Measurements from ENCODE around the gene PKHD1.

Gene PKHD1

DNA sequence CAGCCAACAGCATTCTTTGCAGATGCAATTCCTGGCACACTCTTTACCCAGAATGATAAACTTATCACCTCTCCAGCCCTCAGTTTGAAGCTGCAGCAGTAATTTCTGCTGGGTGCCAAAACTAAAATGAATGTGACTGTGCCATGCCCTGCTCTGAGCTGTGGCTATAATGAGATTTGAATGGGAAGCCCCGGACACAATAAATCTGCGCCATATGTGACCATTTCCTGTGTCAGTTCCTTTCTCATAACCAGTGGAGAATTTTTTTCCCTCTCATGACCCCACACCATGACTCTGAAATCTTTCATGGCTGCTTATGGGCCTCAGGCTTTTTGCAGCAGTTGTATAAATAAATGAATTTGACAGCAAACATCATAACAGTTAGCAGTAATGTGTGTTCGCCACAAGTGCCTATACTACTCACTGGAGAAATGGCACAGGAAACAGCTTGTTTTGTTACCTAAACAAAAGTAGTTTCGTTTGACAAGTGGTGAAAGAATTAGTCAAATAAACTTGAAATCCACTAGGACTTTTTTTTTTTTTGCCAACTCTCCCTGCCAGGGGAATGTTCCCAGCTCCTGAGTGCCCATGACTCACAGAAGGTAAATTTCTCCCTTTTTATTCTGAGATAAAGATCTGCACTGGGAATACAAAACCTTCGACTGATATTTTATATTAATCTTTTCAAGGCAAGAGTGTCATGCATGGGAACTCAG lies 408.4 kb downstream of the PKHD1 start:
- no peak for DNase-seq (ENCODE audit: low spot score)

DNA sequence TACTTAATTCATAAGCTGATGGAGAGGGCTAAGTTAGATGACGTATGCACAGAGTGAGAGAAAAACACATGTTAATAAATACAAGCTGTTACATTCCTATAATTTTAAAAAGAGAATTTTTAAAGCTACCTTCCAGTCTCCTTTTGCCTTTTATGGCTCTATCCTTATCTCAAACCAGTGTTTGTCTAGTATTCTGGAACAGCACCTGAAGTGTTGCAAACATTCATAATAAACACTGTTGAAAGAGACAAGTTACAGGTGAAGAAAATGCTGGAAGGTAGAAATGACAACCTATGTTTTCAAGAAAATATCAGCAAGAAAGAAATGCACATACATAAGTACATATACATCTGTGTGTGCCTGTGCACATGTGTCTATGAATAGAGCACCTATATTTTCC lies 409.1 kb downstream of the PKHD1 start:
- DNase-seq (ENCODE audit: low spot score): no peak

DNA sequence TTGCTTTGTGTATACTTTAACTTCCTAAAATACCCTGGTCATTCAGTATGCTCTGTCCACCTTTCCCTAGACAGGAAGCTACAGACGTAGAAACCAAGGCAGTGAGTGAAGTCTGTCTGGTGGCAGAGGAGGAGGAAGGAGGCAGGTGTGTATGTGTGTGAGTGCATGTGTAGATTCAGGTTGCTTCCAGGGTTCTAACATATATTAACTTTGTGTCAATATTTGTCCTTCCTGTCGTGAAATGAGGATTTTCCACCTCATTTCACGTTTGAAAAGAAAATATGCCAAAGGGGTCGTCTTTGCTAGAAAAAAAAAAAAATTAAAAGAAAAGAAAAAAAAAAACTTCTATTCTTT lies 411.5 kb downstream of the PKHD1 start:
- no peak for DNase-seq (ENCODE audit: low spot score)

DNA sequence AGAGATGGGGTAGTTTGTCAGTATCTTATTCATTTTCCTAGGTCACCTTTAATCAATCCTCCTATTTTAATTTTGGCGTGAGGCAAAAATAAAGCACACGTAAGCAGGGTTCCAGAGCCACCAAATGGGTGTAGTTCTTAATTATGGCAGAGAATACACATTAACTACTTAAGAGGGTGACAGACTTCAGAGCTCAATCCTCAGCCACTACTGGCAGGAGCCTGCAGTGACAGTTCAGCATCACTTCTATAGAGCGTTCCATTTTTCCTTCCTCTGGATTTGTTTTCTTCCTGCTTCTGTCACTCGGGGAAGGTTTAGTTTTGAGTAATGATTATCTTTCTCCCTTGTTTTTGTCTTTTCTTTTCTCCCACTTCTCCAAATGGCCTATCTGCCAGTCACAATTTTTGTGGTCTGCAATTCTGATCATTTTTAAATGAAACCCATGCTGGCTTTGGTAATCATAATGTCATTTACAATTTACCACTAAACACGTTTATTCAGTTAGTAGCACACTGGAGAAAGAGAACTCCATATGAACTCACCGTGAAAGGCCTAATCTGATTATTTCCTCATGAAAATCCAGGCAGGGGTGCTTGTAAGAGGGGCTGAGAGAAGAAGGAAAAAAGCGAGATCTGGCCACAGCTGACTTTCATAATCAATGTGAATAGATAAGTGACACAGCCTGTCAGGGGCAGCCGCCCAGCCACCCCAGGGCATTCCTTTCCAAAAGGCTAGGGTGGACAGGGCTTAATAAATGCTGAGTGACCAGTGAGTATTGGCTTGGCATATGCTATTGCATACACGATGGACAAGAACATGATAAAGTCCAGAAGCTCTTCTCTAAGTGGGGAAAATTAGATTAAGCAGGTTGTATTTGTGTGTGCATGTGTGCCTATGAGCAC lies 412.1 kb downstream of the PKHD1 start:
- DNase-seq (ENCODE audit: low spot score): no peak

DNA sequence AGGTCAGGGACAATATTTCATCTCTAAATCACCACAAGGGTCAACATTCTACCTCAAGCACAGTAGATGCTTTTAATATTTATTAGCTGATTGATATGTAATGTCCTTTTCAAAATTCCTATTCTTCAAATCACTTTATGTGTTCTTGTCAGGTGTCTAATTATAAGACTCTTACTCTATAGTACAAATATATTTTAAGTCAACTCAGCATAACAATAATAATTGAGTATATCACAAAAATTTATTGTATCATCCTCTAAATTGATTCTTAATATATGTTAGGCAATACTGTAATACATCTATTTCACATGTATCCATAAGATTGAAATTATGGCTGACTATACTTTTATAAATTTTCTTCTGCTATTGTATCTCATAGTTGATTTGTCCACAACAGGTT lies 423.9 kb downstream of the PKHD1 start:
- no peak for DNase-seq (ENCODE audit: low spot score)

DNA sequence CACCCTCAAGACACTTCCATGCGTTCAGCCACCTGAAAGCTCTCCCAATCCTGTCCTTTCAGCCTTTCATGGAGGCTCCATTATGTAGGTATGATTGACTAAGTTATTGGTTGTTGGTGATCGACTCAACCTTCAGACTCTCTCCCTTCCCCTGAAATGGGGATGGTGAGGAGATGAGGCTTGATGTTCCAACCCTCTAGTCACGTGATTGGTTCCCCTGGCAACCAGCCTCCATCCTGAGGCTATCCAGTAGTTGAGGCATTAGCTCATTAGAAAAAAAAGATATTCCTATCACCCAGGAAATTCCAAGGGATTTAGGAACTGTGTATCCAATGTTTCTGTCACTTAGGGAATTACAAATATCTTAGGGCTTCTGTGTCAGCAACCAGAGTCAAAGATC lies 426.6 kb downstream of the PKHD1 start:
- DNase-seq (ENCODE audit: low spot score): no peak

DNA sequence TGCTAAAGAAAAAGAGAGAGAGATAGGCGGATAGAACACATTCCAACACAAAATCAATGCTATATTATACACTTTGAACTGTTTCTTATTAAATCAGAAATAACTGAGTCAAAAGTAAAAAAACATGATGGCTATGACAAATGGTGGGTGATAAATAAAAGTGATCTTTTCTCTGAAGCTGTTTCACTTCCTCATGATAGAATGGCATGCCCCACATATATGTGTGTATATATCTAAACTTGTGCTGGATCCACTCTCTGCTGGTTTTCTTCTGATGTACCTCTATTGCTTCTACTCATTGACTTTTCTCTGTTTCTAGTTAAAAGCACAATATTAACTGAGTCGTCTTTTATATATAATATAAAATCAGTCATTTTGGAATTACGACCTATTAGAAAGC lies 429.9 kb downstream of the PKHD1 start:
- DNase-seq (ENCODE audit: low spot score): no peak

DNA sequence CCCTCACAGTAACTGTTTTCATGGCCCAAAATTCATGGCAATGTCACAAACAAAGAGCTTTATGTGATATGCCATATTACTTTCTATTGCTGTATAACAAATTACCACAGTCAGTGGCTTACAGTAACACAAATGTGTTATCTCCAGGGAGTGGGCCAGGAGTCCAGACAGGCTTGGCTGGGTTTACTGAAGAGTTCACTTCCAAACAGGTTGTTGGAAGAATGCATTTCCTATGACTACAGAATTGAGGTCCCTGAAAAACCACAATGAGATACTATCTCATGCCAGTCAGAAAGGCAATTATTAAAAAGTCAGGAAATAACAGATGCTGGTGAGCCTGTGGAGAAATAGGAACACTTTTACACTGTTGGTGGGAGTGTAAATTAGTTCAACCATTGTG lies 431.9 kb downstream of the PKHD1 start:
- no peak for DNase-seq (ENCODE audit: low spot score)

DNA sequence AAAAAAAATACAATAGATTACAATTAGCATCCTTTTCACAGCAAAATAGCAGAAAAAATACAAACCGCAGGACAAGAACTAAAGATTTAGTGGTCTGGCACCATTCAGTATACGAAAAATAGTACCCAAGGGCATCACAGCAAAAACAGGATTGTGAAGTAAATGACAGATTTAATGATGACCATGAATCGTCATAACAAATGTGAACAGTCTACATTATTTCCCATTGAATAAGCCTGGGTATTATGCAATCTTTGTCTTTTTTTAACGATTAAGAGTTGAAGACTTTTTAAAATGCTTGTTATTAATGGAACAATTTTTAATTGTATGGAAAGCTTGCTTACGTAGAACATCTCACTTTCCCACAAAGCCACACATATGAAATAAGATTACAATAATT lies 432.8 kb downstream of the PKHD1 start:
- no peak for DNase-seq (ENCODE audit: low spot score)

DNA sequence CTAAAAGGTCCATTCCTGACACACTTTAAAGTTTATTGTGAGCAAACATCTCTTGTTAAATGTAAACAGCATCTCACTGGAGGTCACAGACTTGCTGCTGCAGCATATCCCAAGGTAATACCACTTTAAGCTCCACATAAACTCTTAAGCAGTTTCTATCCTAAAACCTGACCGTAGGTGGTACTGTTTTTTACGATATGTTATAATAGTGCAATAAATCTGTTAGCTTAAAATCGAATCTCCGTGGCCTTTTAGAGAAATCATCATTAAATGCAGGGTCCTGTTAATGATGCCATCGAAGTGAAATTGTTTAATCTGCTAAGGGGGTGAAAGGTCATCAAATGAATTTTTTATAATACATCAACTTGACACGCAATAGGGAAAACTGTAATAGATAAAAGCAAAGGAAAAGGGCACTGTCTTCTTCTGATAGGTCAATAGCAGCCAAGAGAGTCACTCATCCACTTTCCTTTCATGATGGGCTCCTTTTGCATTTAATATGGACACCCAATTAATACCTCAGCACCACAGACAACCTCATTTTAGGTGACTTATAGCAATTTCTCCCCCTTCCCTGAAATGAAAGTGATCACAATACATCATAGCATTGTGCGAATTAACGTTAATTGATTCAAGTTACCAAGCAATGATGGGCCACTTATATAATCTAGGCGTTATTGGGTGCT lies 436.1 kb downstream of the PKHD1 start:
- no peak for DNase-seq (ENCODE audit: low spot score)

DNA sequence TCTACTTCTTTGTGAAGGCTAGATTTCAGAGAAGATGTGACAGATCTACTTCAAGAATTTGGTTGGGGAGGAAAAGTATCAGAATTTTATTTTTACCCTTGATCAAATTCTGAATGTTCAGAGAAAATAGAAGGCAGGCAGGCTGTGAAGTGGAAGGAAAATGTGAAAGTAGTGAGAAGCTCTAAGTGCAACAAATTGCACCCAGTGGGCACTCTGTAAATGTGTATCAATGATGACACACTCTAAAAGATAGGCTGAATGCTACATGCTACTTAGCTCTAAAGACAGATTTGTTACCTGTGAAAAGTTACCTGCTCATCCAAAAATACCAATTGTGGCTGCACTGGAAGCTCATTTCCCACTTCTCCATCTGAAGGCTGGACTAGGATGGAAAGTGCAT lies 438.6 kb downstream of the PKHD1 start:
- no peak for DNase-seq (ENCODE audit: low spot score)

DNA sequence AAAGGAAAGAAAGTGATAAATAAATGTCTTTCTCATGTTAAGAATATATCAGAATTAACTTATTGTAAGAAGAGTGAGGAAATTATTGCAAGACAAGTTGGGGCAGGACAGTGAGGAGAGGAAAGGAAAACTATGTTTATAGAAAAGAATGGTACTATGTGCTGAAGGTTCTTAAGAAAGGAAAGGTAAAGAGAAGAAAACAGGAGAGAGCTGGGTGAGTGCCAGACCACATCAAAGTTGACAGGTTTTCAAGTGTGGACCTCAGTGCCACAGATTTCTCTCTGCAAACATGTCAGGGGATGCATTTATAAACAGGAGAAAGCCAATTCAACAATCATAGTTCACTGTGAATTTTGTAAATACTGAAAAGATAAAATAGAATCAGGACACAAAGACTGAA lies 439.2 kb downstream of the PKHD1 start:
- no peak for DNase-seq (ENCODE audit: low spot score)

DNA sequence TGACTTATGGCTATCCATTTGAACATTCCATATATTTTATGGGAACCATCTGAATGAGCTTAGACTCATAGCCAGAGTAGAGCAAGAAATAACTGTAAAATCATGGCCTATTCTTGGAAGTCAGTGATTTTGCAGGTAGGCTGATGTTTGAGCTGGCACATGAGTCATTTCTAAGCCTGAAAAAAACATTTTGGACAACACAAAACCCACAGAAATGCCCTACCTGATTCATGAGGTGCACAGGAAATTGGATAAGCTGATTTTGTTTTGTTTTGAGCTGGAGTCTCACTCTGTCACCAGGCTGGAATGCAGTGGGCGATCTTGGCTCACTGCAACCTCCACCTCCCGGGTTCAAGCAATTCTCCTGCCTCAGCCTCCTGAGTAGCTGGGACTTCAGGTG lies 443.0 kb downstream of the PKHD1 start:
- no peak for DNase-seq (ENCODE audit: low spot score)

DNA sequence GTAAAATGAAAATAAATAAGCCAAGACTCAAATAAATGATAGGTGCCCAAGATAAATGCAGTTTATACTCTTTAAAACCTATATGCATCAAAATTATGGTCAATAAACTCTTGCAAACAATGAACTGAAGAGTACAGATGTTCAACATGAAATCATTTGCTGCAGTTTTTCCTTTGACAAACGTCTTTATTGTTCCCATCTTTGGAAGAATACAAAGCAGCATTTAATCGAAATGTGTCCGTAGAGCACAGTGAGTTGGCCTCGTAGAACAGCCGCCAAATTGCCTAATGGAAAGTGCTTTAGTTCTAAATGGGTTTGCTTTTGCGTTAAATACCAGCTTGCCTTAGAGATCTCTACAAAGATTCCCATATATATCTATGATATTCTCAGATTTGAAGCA lies 447.4 kb downstream of the PKHD1 start:
- DNase-seq (ENCODE audit: low spot score): no peak

DNA sequence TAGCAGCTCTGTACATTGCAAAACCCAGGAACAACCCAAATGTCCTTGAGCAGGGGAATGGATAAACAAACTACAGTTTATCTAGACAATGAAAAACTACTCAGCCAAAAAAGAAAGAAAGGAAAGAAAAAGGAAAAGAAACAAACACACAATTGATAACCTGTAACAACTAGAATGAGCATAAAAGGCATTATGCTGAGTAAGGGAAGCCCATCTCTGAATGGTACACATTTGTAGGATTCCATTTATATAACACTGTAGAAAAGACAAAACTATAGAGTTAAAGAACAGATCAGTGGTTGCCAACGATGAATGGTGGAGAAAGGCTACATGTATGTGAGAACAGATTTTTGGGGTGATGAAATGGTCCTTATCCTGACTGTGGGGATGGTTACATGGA lies 454.0 kb downstream of the PKHD1 start:
- DNase-seq (ENCODE audit: low spot score): no peak

DNA sequence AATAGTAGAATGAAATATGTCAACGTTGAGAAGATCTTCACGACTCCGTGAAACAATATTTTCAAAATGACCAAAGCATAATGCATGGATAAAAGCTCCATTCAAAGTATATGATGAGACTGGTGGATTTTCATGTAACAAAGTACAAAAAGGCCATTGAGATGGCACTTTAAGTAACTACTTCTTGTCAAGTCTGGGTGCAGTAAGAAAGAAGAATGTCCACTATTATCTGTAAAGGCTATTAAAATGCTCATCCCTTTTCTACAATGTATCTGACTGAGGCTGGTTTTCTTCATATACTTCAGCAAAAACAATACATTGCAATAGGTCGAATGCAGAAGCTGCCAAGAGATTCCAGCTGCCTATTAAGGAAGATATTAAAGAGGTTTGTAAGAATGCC lies 457.4 kb downstream of the PKHD1 start:
- no peak for DNase-seq (ENCODE audit: low spot score)

DNA sequence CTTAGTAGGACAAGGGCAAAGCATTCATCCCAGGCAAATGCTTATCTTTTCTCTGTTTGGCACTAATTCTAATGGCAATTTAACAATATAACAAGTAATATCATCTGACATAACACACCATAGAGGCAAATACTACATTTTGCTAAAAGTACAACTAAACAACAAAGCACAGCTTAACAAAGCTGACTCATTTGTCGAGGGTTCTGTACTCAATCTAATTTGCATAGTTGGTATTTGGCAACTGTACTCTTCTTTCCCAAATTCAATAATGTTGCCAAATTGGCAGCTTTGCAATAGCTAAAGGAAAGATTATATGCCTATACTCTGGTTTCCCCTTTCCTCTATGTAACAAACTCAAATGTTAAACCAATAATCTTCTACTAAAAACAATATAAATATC lies 461.0 kb downstream of the PKHD1 start:
- DNase-seq (ENCODE audit: low spot score): no peak

DNA sequence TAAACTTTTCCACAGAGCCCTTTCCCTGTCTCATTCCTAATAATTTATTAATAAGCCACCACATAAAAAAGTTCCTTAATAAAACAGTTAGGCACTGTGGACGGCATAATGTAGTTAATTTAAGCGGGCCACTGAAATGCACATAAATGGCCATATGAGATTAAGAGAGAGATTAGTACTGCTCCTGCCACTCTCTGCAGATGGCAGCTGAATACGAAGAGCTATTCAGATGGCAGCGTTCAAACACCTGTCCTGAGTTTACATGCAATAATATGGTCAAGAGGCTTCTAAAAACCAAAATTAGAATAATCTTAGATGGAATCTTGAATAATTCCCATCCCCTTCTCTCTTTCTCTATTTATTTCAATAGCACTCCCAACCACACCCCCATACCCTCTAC lies 461.8 kb downstream of the PKHD1 start:
- no peak for DNase-seq (ENCODE audit: low spot score)

DNA sequence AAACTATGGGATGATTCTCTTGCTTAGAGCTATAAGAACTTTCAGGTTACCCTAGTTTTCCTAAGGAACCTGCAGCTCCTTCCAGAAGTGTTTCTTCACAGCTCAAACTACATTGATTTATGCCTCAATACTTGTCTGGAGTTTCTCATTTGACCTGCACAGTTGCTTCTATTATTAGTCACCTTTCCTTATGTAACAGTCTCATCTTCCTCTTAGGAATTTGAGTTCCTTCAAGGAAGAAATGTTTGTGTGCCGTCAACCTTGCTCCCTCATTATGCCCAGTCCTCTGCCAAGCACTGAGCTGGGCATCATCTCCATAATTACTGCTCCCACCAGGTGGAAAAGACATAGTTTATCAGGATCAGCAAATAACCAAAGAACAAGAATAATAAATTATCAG lies 466.4 kb downstream of the PKHD1 start:
- DNase-seq (ENCODE audit: low spot score): no peak

DNA sequence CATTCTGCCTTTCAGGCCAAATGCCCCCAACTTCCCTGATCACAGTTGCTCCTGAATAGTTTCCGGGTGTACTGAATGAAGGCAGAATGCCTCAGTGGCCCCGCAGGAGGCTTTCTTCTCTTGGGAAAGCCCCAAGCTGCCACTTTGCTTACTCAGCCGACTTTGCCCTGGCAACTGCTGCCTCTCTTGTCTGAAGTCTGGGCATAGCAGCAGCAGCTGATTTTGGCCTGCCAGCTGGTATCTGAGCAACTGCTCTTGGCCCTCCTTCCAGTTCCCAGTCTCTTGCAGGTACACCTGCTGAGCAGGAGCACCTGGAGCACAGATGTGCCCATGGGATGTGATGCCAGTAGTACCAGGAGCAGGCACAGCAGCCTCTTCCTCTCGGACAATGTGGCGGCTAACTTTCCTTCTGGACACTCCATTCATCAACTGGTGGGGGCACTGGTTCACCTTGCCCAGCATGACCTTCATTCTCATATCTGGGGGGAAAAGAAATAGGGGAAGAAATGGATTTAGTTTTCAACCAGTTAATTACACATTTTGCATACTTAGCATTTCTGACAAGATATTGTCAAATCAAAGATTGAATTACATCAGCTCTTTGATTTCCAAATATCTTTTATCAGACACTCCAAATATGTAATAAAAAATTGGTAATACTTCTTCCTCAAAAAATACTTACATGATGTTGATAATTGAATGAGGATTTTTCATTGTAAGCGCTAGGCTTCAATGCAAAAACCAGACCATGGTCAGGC lies 468.2 kb downstream of the PKHD1 start:
- DNase-seq (ENCODE audit: low spot score): no peak

DNA sequence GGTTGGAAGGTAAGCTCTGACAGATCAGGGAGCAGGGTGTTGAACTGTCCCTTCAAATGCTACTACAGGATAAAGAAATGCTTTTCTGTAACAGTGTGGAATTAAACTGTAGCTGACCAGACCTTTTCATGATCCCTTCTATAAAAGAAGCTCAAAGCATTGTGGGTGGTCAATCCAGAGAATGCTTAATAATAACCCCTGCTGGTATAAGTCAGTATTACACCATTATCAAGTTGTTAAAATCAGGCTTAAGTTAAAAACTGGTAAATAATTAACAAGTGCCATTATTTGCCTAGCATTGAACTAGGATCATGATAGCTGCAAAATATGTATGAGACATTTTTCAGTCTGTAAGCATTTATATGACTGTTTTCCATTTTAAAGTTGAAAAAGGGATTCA lies 468.9 kb downstream of the PKHD1 start:
- no peak for DNase-seq (ENCODE audit: low spot score)

DNA sequence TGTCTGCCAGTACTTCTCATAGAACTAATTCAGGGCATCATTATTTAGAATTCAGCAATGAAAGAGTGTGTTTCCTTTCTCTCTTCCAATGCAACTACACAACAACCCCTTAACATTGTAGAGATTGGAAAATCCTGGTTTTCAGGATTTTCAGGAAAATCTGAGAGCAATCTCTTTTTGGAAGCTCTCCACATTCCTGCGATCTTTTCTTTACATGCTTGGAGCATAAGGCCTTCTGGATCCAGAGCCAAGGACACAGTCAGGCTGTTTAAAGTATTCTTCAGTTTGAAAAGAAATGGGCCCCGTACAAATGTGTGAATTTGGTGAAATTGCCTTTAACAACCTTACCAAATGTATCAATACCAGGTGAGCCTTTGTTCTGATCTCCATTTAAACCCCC lies 469.7 kb downstream of the PKHD1 start:
- no peak for DNase-seq (ENCODE audit: low spot score)
